Right ventricle myocardium superior (tissue), 1 donor: ENCODE data around the gene LYRM9. TPM values are rescaled to one million over a fixed set of nuclear protein-coding genes. Genes with fewer than 3 reads are reported as not detected.
"Not testable (repeated sequence)": the region's sequence is repeated elsewhere in the genome, so short reads cannot be mapped to it uniquely, and the experiment has no call there.

Experiments used
- ATAC-seq: fragments of 200-7000 bp; cut with Tn5 transposase; one replicate; pipeline ENCODE4 v1.9.1; 2020; ENCODE audit warnings: mild to moderate bottlenecking; ENCODE audit not compliant: poor library complexity
- DNase-seq: peaks from one replicate; pipeline ENCODE4 v3.0.0-alpha.2; 2020
- intact Hi-C: fragments of 100-400 bp; cut with DNase I; formaldehyde crosslinking; loops from one replicate; pipeline ENCODE4 v1.11.2; 2022
- total RNA-seq: library from RNA; stranded (reverse); fragmentation: NEBNext Ultra II Directional; extraction: Animal tissue kit (Norgen Biotek cat#: 25700); gene quantifications from one replicate; pipeline ENCODE4 v1.2.1, GENCODE V29; 2021
- donor health status: DM: no; HTN: yes; CAD: no; lungs with severe emphysema.

LYRM9 gene
- total RNA-seq, 1 donor from 2014 or later: 9.4 TPM

GRCh38 chr17:27854163-27854562, 39.0 kb downstream of the LYRM9 start:
- intact Hi-C loops: no loop called here
- ATAC-seq: no peak
- DNase-seq: no peak

- ATAC-seq: no peak
- intact Hi-C loops: no loop called here
Observed at GRCh38 chr17:27853091-27853490, 40.1 kb downstream of the LYRM9 start.

GRCh38 chr17:27849474-27850185, 43.5 kb downstream of the LYRM9 start:
- ATAC-seq (no peak), DNase-seq (no peak)
- intact Hi-C loops: no loop called here

More at GRCh38 chr17:27853091-27853490, 40.1 kb downstream of the LYRM9 start:
- no peak for DNase-seq

GRCh38 chr17:27848931-27849330, 44.2 kb downstream of the LYRM9 start:
- DNase-seq: no peak
- ATAC-seq: no peak
- intact Hi-C loops: no loop called here

GRCh38 chr17:27846808-27847307, 46.3 kb downstream of the LYRM9 start:
- intact Hi-C loops, ATAC-seq, DNase-seq: not testable (repeated sequence)

GRCh38 chr17:27846042-27846655, 47.0 kb downstream of the LYRM9 start:
- ATAC-seq (no peak), DNase-seq (no peak)
- intact Hi-C loops: no loop called here

- ATAC-seq (no peak), DNase-seq (no peak)
- intact Hi-C loops: no loop called here
Observed at GRCh38 chr17:27845264-27846041, 47.7 kb downstream of the LYRM9 start.

GRCh38 chr17:27840688-27841087, 52.5 kb downstream of the LYRM9 start:
- ATAC-seq: no peak
- no peak for DNase-seq
- intact Hi-C loops: no loop called here

GRCh38 chr17:27840406-27840678, 52.8 kb downstream of the LYRM9 start:
- DNase-seq, ATAC-seq, intact Hi-C loops: not testable (repeated sequence)

- peak; percentile 91 for ATAC-seq
Observed at GRCh38 chr17:27839571-27840405, 53.4 kb downstream of the LYRM9 start.

GRCh38 chr17:27838607-27839006, 54.6 kb downstream of the LYRM9 start:
- DNase-seq, intact Hi-C loops, ATAC-seq: not testable (repeated sequence)

More at GRCh38 chr17:27839571-27840405, 53.4 kb downstream of the LYRM9 start:
- intact Hi-C loops, DNase-seq: not testable (repeated sequence)

- DNase-seq, intact Hi-C loops, ATAC-seq: not testable (repeated sequence)
Observed at GRCh38 chr17:27837769-27838168, 55.4 kb downstream of the LYRM9 start.

GRCh38 chr17:27836651-27837050, 56.5 kb downstream of the LYRM9 start:
- no peak for ATAC-seq
- intact Hi-C loops: no loop called here
- no peak for DNase-seq

- intact Hi-C loops: no loop called here
- ATAC-seq (no peak), DNase-seq (no peak)
Observed at GRCh38 chr17:27834571-27834970, 58.6 kb downstream of the LYRM9 start.

- ATAC-seq: no peak
- no peak for DNase-seq
- intact Hi-C loops: no loop called here
Observed at GRCh38 chr17:27832831-27833230, 60.3 kb downstream of the LYRM9 start.

GRCh38 chr17:27829888-27830287, 63.3 kb downstream of the LYRM9 start:
- DNase-seq, intact Hi-C loops: not testable (repeated sequence)
- peak; percentile 39 for ATAC-seq

GRCh38 chr17:27829143-27829711, 63.9 kb downstream of the LYRM9 start:
- ATAC-seq, DNase-seq, intact Hi-C loops: not testable (repeated sequence)
